HG02642 (cell line): ENCODE data around the gene USP53.
A peak's percentile ranks its signal among the peaks of the same experiment; 100 is the strongest.
"Not testable (repeated sequence)": the region's sequence is repeated elsewhere in the genome, so short reads cannot be mapped to it uniquely, and the experiment has no call there.

ENCODE experiments used
- ATAC-seq: cut with Tn5 transposase; IDR thresholded peaks from one replicate; pipeline ENCODE4 v1.9.1; 2021; ENCODE audit warnings: mild to moderate bottlenecking; ENCODE audit not compliant: unreplicated experiment, poor library complexity

Gene USP53

GRCh38 chr4:119266153-119266552 lies 53.6 kb downstream of the USP53 start:
- no peak for ATAC-seq

GRCh38 chr4:119268466-119268865 lies 56.0 kb downstream of the USP53 start:
- no peak for ATAC-seq

- ATAC-seq = no peak
These were observed 59.0 kb downstream of the USP53 start for GRCh38 chr4:119271361-119272085.

- not testable (repeated sequence) for ATAC-seq
These were observed 67.0 kb downstream of the USP53 start for GRCh38 chr4:119279541-119279940.

- ATAC-seq = not testable (repeated sequence)
These were observed 67.4 kb downstream of the USP53 start for GRCh38 chr4:119279945-119280344.

GRCh38 chr4:119281393-119281792 lies 68.9 kb downstream of the USP53 start:
- no peak for ATAC-seq

- ATAC-seq = peak; percentile 67
These were observed 72.6 kb downstream of the USP53 start for GRCh38 chr4:119284876-119285780.

GRCh38 chr4:119286377-119287002 lies 74.0 kb downstream of the USP53 start:
- no peak for ATAC-seq

- no peak for ATAC-seq
These were observed 76.8 kb downstream of the USP53 start for GRCh38 chr4:119289313-119289712.

- ATAC-seq = no peak
These were observed 78.1 kb downstream of the USP53 start for GRCh38 chr4:119290598-119290997.

GRCh38 chr4:119296356-119296755 lies 83.8 kb downstream of the USP53 start:
- ATAC-seq = no peak

GRCh38 chr4:119297795-119298194 lies 85.3 kb downstream of the USP53 start:
- no peak for ATAC-seq

- ATAC-seq = no peak
These were observed 86.8 kb downstream of the USP53 start for GRCh38 chr4:119299260-119299671.

- ATAC-seq = peak; percentile 63
These were observed 87.2 kb downstream of the USP53 start for GRCh38 chr4:119299741-119300100.

GRCh38 chr4:119300101-119300978 lies 87.8 kb downstream of the USP53 start:
- ATAC-seq = peak; percentile 97

- no peak for ATAC-seq
These were observed 89.7 kb downstream of the USP53 start for GRCh38 chr4:119302073-119302832.

- no peak for ATAC-seq
These were observed 91.2 kb downstream of the USP53 start for GRCh38 chr4:119303587-119304305.

- ATAC-seq = no peak
These were observed 91.9 kb downstream of the USP53 start for GRCh38 chr4:119304431-119304830.

- ATAC-seq = no peak
These were observed 95.1 kb downstream of the USP53 start for GRCh38 chr4:119307606-119308005.
